Activated CD4-positive, CD25-positive, alpha-beta regulatory T cell treated with anti-CD3 and anti-CD28 coated beads, Interleukin-2, amount 50 U/mL, for 24 hours (primary cell): ENCODE results near the gene KRTAP29-1.
A peak's percentile ranks its signal among the peaks of the same experiment; 100 is the strongest.
"Not testable (repeated sequence)": the region's sequence is repeated elsewhere in the genome, so short reads cannot be mapped to it uniquely, and the experiment has no call there.

Experiments used
- ATAC-seq, 2 donors: fragments of 150-1000 bp; cut with Tn5 transposase; one replicate each; pipeline ENCODE4 v1.10.0; 2021; ENCODE audit warnings: mild to moderate bottlenecking in 1 of 2, moderate library complexity in 1 of 2

The KRTAP29-1 gene, protein sequence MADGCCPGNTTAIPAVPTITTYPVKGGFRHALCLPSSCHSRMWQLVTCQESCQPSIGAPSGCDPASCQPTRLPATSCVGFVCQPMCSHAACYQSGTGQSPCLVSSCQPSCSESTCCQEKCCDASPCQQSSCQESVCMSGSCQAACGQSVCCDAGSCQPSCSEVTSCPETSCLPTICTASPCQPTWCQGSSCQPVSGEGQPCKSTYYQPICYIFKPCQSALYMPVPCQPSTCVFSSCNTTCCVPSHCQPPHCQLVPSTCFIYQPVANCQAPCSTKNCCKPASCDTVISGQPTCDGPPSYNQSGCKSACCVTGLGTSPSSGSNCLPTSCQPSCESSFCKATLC

DNA sequence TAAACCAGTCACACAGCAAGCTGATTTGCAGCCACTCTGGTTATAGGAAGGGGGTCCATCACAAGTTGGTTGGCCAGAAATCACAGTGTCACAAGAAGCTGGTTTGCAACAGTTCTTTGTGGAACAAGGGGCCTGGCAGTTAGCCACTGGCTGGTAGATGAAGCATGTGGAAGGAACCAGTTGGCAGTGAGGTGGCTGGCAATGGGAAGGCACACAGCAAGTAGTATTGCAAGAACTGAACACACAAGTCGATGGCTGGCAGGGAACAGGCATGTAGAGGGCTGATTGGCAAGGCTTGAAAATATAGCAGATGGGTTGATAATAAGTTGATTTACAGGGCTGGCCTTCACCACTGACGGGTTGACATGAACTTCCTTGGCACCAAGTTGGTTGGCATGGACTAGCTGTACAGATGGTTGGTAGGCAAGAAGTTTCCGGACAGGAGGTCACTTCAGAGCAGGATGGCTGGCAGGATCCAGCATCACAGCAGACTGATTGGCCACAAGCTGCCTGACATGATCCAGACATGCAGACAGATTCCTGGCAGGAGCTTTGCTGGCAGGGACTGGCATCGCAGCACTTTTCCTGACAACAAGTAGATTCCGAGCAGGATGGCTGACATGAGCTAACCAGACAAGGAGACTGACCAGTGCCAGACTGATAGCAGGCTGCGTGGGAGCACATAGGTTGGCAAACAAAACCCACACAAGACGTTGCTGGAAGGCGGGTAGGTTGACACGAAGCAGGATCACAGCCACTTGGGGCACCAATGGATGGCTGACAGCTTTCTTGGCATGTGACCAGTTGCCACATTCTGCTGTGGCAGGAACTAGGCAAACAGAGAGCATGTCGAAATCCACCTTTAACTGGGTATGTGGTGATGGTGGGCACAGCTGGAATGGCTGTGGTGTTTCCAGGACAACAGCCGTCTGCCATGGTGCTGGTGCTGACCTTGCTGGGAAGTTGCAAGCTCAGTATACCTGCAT, at the start of gene KRTAP29-1:
TSS of gene KRTAP29-1 (minus strand) at position 936 of the 986 bp plus-strand sequence. CDS start at position 936, 0 bp downstream.
- ATAC-seq, result no peak

GRCh38 chr17:41351177-41351576, 48.5 kb upstream of the KRTAP29-1 start:
- ATAC-seq, result no peak

GRCh38 chr17:41350381-41350878, 47.8 kb upstream of the KRTAP29-1 start, which contains the start of gene KRT33A:
Gene KRT33A (minus strand): TSS chr17:41350828. CDS start chr17:41350767, 61 bp downstream.
- not testable (repeated sequence) for ATAC-seq

GRCh38 chr17:41347869-41348760, 45.5 kb upstream of the KRTAP29-1 start:
- no peak for ATAC-seq

- ATAC-seq, result not testable (repeated sequence)
Observed at GRCh38 chr17:41346421-41346820, 43.8 kb upstream of the KRTAP29-1 start.

GRCh38 chr17:41345992-41346391, 43.3 kb upstream of the KRTAP29-1 start:
- no peak for ATAC-seq

DNA sequence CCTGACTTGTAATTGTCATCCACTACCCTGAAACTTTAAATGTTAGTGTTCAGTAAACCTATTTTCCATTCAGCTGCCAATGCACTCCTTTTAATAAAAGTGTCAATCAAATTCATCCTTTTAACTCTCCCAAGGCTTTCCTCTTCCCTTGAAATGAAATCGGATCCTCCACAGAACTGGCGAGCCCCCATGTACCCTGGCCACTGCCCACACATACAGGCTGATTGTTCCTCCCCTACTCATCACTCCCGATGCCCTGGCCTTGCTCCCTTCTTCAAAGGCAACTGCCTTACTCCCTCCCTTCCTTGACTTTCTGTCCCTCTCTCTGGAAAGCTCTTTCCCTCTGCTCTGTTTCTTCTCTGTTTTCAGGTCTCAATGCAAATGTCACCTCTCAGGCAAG, 40.4 kb upstream of the KRTAP29-1 start:
- no peak for ATAC-seq

- peak; percentile 52 to 58 for ATAC-seq
Observed at GRCh38 chr17:41340934-41341861, 38.5 kb upstream of the KRTAP29-1 start.

- ATAC-seq, result peak in 1 of 2 donors; percentile 5
Observed at GRCh38 chr17:41340494-41340893, 37.8 kb upstream of the KRTAP29-1 start.

- ATAC-seq, result no peak
Observed at GRCh38 chr17:41339571-41340172, 37.0 kb upstream of the KRTAP29-1 start.

DNA sequence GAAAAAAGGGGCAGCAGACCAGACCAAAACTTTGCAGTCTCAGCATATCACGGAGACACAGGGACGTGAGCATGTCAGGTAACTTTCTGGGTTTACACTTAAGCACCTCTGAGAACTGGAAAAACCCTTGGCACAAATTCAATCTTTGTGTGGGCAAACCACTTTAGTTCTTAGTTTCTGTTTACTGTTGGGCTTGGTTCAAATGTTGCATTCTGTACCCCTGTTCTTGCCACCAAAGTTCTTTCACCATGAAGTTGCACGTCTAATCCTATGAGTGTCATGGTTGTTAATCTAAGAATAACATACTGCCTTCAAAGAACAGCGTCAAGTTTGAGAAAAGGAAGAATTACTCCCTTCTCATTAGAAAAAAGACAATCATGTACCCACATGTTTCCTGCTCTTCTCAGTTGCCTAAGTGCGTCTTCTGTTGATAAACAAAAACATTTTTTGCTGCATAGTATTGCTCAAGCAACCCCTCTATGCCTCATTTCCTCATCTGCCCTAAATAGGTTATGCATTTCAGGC, 36.4 kb upstream of the KRTAP29-1 start:
- ATAC-seq, result peak; percentile 43 to 52

DNA sequence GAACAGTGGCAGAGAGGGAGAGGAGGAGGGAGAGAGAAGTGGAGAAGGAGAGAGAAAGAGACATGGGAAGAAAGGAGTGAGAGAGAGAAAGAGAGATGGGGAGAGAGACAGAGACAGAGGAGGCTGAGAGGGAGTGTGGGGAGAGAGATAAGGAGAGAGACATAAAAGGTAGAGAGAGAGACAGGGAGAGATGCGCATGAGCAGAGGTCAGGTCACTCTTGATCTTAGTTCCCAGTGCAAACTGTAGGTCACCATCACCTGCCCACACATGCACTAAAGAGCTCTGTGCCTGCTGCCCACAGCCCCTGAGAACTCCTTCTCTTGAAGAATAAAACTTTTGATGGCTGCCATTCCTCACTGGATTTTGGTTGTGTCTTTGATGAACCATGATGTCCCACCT, 33.1 kb upstream of the KRTAP29-1 start:
- ATAC-seq, result no peak

DNA sequence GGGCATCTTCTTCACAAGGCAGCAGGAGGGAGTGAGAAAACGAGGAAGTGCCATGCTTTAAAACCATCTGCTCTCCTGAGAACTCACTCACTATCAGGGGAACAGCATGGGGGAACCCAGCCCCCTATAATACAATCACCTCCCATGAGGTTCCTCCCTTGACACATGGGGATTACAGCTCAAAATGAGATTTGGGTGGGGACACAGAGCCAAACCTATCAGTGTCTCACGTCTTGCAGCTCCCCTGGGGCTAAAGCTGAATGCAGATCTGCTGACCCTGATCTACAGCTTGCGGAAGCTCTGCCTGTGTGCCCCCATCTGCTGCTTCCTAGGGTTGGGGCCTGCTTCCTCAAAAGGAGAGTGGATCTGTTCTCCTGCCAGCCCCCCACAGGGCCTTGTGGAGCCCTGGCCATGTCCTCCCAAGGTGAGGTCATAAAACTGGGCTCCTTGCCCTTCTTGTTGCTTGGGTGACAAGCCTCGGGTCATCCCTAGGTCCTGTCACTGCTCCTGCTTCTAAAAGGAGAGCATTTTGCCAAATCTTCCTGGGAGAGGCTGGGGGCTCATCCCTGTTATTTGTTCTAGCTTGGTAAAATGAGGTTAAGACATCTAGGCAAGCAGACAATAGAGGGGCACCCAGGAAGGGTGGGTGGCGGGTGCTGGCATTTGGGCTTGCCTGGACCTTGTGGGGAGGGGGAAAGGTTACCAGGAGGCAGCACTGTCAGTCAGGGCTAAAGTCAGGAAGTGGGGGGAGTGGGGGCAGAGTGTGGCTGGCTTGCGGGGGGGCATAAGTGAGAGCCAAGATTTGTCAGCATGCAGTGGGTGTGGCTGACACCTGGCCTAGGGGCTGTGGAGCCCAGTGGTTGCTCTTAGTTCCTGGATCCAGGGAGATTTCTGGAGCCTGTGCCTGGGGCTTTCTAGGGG, 32.0 kb upstream of the KRTAP29-1 start:
- no peak for ATAC-seq

GRCh38 chr17:41333836-41334235, 31.2 kb upstream of the KRTAP29-1 start:
- no peak for ATAC-seq

DNA sequence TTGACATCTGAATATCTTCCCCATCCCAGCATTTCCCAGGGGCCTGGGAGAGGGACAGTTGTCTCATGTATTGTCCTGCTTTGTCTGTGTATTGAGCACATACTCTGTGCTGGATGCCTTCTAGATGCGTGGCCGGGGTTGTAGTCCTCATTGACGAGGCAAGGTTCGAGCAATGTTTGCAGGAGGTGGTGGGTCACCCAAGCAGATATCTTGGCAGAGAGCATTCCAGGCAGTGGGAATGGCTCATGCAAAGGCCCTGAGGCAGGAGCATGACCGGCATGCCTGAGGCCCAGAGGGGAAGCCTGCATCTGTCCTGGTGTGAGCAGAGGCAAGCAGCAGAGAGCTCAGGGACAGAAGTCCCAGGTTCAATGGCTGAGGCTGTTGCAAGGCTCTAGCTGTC, 30.4 kb upstream of the KRTAP29-1 start:
- ATAC-seq, result no peak

GRCh38 chr17:41332239-41332638, 29.6 kb upstream of the KRTAP29-1 start:
- ATAC-seq, result no peak

GRCh38 chr17:41331606-41332005, 29.0 kb upstream of the KRTAP29-1 start:
- ATAC-seq, result no peak

- no peak for ATAC-seq
Observed at GRCh38 chr17:41329279-41329948, 26.8 kb upstream of the KRTAP29-1 start.

GRCh38 chr17:41328207-41328606, 25.6 kb upstream of the KRTAP29-1 start:
- ATAC-seq, result no peak
